Sigmoid colon (tissue), 7 donors: ENCODE results near the gene NFIB. TPM values are rescaled to one million over a fixed set of nuclear protein-coding genes. Genes with fewer than 3 reads are reported as not detected.

Source experiments
- DNase-seq: peaks from one replicate; pipeline ENCODE4 v3.0.0-alpha.2; 2019
- H3K27ac ChIP-seq, 4 donors: fragments of 200-600 bp; sonication (generic); one replicate each; pipeline ENCODE4 v1.5.1; 2016 to 2019; ENCODE audit warnings: mild to moderate bottlenecking in 1 of 4
- H3K27me3 ChIP-seq, 3 donors: fragments of 200-600 bp; sonication (generic); one replicate each; pipeline ENCODE4 v1.5.1; 2019; ENCODE audit warnings: mild to moderate bottlenecking in 1 of 3
- H3K36me3 ChIP-seq, 4 donors: fragments of 200-600 bp; sonication (generic); one replicate each; pipeline ENCODE4 v1.5.1; 2016 to 2019
- H3K4me1 ChIP-seq, 4 donors: fragments of 200-600 bp; sonication (generic); one replicate each; pipeline ENCODE4 v1.5.1; 2017 to 2019
- H3K4me3 ChIP-seq, 4 donors: fragments of 200-600 bp; sonication (generic); one replicate each; pipeline ENCODE4 v1.5.1; 2017 to 2019; ENCODE audit warnings: mild to moderate bottlenecking in 2 of 4, moderate library complexity in 1 of 4
- H3K9me3 ChIP-seq, 4 donors: fragments of 200-600 bp in 3 of 4; sonication (generic) in 3 of 4; one replicate each; pipeline versions ENCODE4 v1.5.1 to v1.6.1; 2013 to 2019
- CTCF ChIP-seq, 4 experiments: fragments of 450-650 bp in 3 of 4; fragments of 200-600 bp in 1 of 4; IDR thresholded peaks; one replicate each; pipeline ENCODE4 v1.5.1; 2016 to 2019; ENCODE audit warnings: antibody characterized with exemption in 4 of 4, mild to moderate bottlenecking in 3 of 4, moderate library complexity in 2 of 4
- EP300 ChIP-seq, 4 donors: sonication (generic); formaldehyde crosslinking; IDR thresholded peaks; one replicate each; pipeline ENCODE4 v1.6.1; 2017; ENCODE audit warnings: antibody characterized with exemption in 4 of 4
- POLR2A ChIP-seq, 2 donors: fragments of 450-650 bp; IDR thresholded peaks; one replicate each; pipeline ENCODE4 v1.6.1; 2016; ENCODE audit warnings: antibody characterized with exemption in 2 of 2, mild to moderate bottlenecking in 2 of 2, moderate library complexity in 2 of 2
- POLR2AphosphoS5 ChIP-seq, 4 donors: sonication (generic); formaldehyde crosslinking; IDR thresholded peaks; one replicate each; pipeline ENCODE4 v1.6.1; 2017; ENCODE audit warnings: antibody characterized with exemption in 4 of 4
- WGBS, 2 donors: extraction: QIAGEN DNeasy Blood & Tissue Kit; methylation state at CpG; one replicate each; pipeline ENCODE4 v1.1.7; 2013; 5-methylcytosine and 5-hydroxymethylcytosine counted together
- intact Hi-C: fragments of 100-400 bp; cut with DNase I; formaldehyde crosslinking; loops from one replicate; pipeline ENCODE4 v1.15.1; 2023
- polyA plus RNA-seq, 3 donors: library from polyadenylated mRNA; stranded (reverse); fragments of 200-250 nt; gene quantifications; one replicate each; pipeline ENCODE4 v1.2.3, GENCODE V29; 2013
- total RNA-seq, 4 donors: library from RNA; depleted of rRNA; stranded (reverse); fragments of >200 nt; gene quantifications; one replicate each; pipeline ENCODE4 v1.1.0, GENCODE V29; 2016
- donor health status: healthy with polysubstance abuse.
- donor health status: Bipolar disorder and iron deficiency.
- donor health status: healthy.

NFIB gene
- total and polyA plus RNA-seq, 7 donors, result 3.7 to 129 (median 45.3) TPM

GRCh38 chr9:14226855-14227532, 86.9 kb downstream of the NFIB start:
- TF ChIP-seq POLR2AphosphoS5 (IDR thresholded peaks at IDR 0.05), result no peak
- no peak for TF ChIP-seq CTCF (IDR thresholded peaks at IDR 0.05)
- no peak for TF ChIP-seq POLR2A (IDR thresholded peaks at IDR 0.05)
- TF ChIP-seq EP300 (IDR thresholded peaks at IDR 0.05), result no peak
- WGBS, 2 donors, result 92 to 97% methylated on average over 11 of the region's 11 CpGs

DNA sequence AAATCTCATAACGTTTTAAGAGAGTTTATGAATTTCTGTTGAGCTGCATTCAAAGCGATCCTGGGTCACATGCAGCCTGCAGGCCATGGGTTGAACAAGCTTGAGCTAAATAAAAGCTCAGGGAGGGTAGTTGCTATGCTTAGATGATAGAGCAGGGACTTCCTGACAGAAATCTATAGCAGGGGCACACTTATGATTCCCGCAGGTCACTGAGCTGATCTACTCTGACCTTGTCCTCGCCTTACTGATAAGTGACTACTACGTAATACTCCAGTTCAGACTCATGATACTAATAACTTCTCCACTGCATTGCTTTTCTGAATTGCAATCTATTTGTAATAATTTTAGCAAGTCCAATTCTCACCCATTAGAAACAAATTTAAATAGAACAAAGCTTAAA, 90.9 kb downstream of the NFIB start:
- H3K4me1 ChIP-seq, result peaks cover 0 to 42% (median 41%) of the 10 kb centered on the region in 4 donors
- no peaks in the 10 kb centered on the region for H3K27me3 ChIP-seq
- intact Hi-C loops, result no loop called here
- WGBS, 2 donors, result 92 to 94% methylated on average over 5 of the region's 5 CpGs
- no peaks in the 10 kb centered on the region for H3K36me3 ChIP-seq
- no peak for DNase-seq
- TF ChIP-seq POLR2A (IDR thresholded peaks at IDR 0.05) (no peak), POLR2AphosphoS5 (IDR thresholded peaks at IDR 0.05) (no peak), CTCF (IDR thresholded peaks at IDR 0.05) (no peak), EP300 (IDR thresholded peaks at IDR 0.05) (no peak)
- H3K4me3 ChIP-seq, result no peak overlapping the region
- no peaks in the 10 kb centered on the region for H3K9me3 ChIP-seq
- H3K27ac ChIP-seq, result no peak overlapping the region

More at GRCh38 chr9:14226855-14227532, 86.9 kb downstream of the NFIB start:
- intact Hi-C loops, result no loop called here
- Histone ChIP-seq H3K36me3 (no peaks in the 10 kb centered on the region), H3K4me3 (no peak overlapping the region), H3K9me3 (no peaks in the 10 kb centered on the region), H3K4me1 (peaks cover 0 to 10% (median 5%) of the 10 kb centered on the region in 4 donors), H3K27me3 (no peaks in the 10 kb centered on the region), H3K27ac (no peak overlapping the region)
- DNase-seq, result no peak

DNA sequence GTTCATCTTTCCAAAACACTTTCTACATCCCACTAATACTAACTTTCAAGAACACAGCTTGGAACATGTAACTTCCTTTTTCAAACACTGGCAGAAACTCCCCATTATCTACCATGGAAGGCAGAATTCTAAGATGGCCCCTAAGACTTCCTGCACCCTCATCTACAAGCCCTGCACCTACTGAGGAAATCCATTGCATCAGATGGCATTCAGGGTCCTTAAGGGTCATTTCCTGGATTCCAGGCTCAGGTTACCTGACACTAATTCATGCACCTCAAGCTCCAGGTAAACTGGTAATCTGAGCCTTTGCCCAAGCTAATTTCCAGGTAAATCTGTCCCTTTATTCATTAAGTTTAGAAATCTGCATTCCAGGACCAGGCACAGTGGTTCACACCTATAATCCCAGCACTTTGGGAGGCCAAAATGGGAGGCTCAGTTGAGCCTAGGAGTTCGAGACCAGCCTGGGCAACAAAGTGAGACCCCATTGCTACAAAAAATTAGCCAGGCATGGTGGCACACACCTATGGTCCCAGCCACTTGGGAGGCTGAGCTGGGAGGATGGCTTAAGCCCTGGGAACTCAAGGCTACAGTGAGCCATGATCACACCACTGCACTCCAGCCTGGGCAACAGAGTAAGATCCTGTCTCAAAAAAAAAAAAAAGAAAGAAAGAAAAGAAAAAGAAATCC, 91.6 kb downstream of the NFIB start:
- TF ChIP-seq EP300 (IDR thresholded peaks at IDR 0.05) (no peak), CTCF (IDR thresholded peaks at IDR 0.05) (no peak), POLR2AphosphoS5 (IDR thresholded peaks at IDR 0.05) (no peak), POLR2A (IDR thresholded peaks at IDR 0.05) (no peak)
- WGBS, 2 donors, result 86 to 88% methylated on average over 1 of the region's 1 CpG
- peak overlapping the region; percentile 42 to 66 (median 58) for H3K27ac ChIP-seq
- H3K9me3 ChIP-seq, result no peaks in the 10 kb centered on the region
- H3K36me3 ChIP-seq, result no peaks in the 10 kb centered on the region
- H3K4me3 ChIP-seq, result no peak overlapping the region
- intact Hi-C loops, result no loop called here
- DNase-seq, result no peak
- H3K4me1 ChIP-seq, result peaks cover 0 to 47% (median 44%) of the 10 kb centered on the region in 4 donors
- no peaks in the 10 kb centered on the region for H3K27me3 ChIP-seq

DNA sequence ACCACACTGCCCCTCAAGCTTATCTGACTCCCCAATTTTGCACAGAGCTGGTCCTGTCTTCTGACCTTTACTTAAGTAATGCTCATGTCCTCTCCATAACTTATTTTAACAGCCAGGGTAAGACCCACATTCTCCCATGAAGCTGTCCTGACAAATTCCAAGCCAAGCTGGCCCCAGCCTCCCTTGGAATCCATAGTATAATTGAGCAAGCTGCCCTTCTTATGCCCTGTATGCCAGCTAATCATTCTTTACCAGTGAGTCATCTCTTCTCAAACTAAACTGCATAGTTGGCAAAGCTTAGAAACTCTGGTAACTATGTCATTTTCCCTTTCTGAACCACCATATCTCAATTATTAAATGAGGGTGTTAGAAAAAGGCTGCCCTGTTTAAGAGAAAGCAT, 92.4 kb downstream of the NFIB start:
- intact Hi-C loops, result no loop called here
- H3K27ac ChIP-seq, result peak overlapping the region; percentile 42 to 66 (median 58)
- DNase-seq, result no peak
- no peaks in the 10 kb centered on the region for H3K27me3 ChIP-seq
- peaks cover 0 to 47% (median 44%) of the 10 kb centered on the region in 4 donors for H3K4me1 ChIP-seq
- no peaks in the 10 kb centered on the region for H3K9me3 ChIP-seq
- no peaks in the 10 kb centered on the region for H3K36me3 ChIP-seq
- no peak overlapping the region for H3K4me3 ChIP-seq
- TF ChIP-seq POLR2A (IDR thresholded peaks at IDR 0.05) (no peak), EP300 (IDR thresholded peaks at IDR 0.05) (no peak), CTCF (IDR thresholded peaks at IDR 0.05) (no peak), POLR2AphosphoS5 (IDR thresholded peaks at IDR 0.05) (peak in 1 of 4 donors; percentile 11)
